ELR (cell line): ENCODE data around the gene ADAM30.
"Not testable (repeated sequence)": the region's sequence is repeated elsewhere in the genome, so short reads cannot be mapped to it uniquely, and the experiment has no call there.

ENCODE experiments used
- DNase-seq: peaks from one replicate; pipeline ENCODE4 v3.0.0-alpha.2; 2015; ENCODE audit warnings: low read depth

ADAM30 gene

GRCh38 chr1:119873135-119874015, 22.9 kb downstream of the ADAM30 start:
- peak; percentile 80 for DNase-seq

DNA sequence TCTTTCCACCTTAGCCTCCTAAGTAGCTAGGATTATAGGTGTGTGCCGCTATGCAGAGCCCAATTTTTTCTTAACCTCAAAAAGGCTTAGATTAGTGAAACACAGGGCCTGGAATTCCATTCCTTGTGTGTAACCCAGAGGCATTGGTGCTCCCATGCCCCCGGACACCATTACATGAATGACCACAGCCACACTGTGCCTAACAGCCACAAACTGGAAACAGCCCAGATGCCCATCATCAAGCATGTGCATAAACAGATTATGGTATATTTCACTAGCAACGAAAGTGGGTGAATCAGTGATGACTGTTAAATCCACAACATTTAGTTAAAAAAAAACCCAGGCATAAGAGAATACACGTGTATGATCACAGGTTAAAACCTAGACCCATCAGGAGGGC, 24.4 kb downstream of the ADAM30 start:
- peak; percentile 58 for DNase-seq

DNA sequence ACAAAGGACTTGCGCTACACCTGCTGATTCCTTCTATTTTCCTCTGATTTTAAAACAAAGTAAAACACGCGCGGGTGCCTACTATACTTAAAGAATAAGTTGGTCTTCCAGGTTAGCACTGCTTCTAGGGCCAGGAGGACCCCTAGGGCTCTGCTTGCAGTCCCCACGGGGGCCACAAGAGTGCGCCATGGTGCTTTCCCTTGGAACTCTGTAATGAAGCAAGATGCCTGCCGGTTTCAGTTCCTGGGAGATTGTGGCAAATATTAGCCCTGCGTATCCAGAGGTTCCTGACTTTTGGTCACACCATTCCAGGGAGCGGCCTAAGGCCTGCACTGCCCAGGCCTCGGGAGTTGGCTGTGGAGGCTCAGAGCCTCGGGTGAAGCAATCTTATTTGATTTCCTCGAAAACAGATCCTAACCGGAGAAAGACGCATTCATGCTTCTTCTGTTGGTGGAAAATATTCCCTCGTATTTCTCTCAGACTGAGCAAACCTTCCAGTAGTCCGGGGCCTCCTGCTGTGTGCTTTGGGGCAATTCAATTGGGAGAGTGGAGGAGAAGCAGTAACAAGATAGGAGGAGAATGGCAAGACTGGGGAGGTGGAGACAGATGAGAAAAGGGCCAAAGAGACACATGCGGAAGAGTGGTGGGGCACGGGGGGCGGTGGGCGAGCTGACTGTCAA, 25.3 kb downstream of the ADAM30 start:
- DNase-seq: peak; percentile 86

DNA sequence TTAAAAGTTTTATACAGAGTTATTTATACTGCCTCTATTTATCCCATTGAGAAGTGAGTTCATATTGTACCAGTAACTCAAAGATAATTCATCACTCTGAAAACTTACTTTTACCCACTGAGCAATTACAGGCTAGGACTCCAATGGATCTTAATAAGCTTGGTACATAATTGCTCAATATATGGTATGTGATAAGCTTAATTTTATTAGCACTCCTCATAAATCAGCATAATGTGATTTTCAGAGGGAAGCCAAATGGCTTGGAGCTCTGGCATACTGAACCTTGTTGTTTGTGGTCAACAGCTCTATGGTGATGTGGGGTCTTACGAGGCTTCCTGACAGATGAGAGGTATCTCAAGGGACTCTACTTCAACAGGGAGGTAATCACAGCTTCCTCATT, 26.3 kb downstream of the ADAM30 start:
- no peak for DNase-seq

DNA sequence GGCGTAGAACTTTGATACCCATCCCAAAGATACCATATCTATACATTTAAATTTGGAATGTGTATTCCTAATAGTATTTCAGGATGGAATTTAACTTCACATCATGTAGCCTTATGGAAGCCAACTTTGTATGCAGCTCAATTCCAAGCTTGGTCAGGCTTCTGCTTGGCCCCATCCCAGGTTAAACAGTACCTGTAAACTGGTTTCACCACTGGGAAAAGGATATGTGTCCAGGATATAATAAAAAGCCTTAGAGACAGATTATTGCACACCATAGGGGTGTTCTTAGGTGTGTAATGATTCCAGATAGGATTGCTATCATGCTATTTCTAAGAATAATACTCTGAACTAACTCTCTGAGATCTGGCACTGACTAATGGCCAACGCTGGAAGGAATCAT, 28.1 kb downstream of the ADAM30 start:
- DNase-seq: no peak

- no peak for DNase-seq
Observed at GRCh38 chr1:119866451-119866850, 29.9 kb downstream of the ADAM30 start.

GRCh38 chr1:119865627-119866026, 30.7 kb downstream of the ADAM30 start:
- DNase-seq: peak; percentile 51

- no peak for DNase-seq
Observed at GRCh38 chr1:119862276-119862675, 34.0 kb downstream of the ADAM30 start.

DNA sequence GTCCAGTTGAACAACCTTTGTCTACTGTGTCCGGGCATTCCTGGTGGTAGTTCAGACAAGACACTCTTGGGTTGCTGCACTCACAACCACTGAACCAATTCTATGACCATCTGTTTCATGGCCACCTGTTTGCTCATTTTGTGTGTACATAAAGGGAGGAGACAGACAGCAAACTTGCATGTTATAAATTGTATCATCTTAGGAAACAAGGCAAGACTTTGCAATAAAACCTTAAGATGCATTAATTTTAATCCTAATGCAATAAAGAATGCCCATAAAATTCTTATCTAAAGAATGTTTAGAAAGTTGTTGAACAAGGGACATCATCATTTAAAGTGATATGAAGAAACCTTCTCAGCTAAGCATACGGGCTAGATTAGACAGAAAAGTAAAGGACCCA, 34.8 kb downstream of the ADAM30 start:
- DNase-seq: no peak

GRCh38 chr1:119859647-119860046, 36.7 kb downstream of the ADAM30 start:
- DNase-seq: peak; percentile 92

GRCh38 chr1:119858556-119859214, 37.6 kb downstream of the ADAM30 start:
- DNase-seq: not testable (repeated sequence)

- no peak for DNase-seq
Observed at GRCh38 chr1:119858126-119858525, 38.2 kb downstream of the ADAM30 start.

- no peak for DNase-seq
Observed at GRCh38 chr1:119853155-119853554, 43.2 kb downstream of the ADAM30 start.

GRCh38 chr1:119844206-119844605, 52.1 kb downstream of the ADAM30 start:
- DNase-seq: peak; percentile 35
